Parietal lobe (tissue), 1 donor: ENCODE measurements around the gene MYMK. TPM values are rescaled to one million over a fixed set of nuclear protein-coding genes. Genes with fewer than 3 reads are reported as not detected.

ENCODE experiments used
- total RNA-seq: library from RNA; depleted of rRNA; stranded (reverse); fragments of >200 nt; gene quantifications from one replicate; pipeline ENCODE4 v1.2.3, GENCODE V29; 2014

MYMK gene
- total RNA-seq: not detected

GRCh38 chr9:133524679-133525228 lies at the start of gene MYMK:
TSS of gene MYMK (minus strand) at chr9:133524959. CDS start at chr9:133524844, 115 bp downstream.

GRCh38 chr9:133534346-133535291 lies 9.9 kb upstream of the MYMK start, which contains the start of gene ADAMTSL2:
TSS of gene ADAMTSL2 (plus strand) at chr9:133534704. CDS start at chr9:133536713, 2,009 bp downstream.

GRCh38 chr9:133478851-133479711 lies 45.7 kb downstream of the MYMK start, which contains the start of gene SLC2A6:
TSS of gene SLC2A6 (minus strand) at chr9:133479099. CDS start at chr9:133479059, 40 bp downstream.

Other genes starting within 250 kb of the MYMK start
- gene ABO, start 249.8 kb downstream of the MYMK start, total RNA-seq: not detected
- 17.5 TPM for gene SURF6, start 188.8 kb downstream of the MYMK start, total RNA-seq
- 34.4 TPM for gene MED22, start 176.8 kb downstream of the MYMK start, total RNA-seq
- gene RPL7A, start 176.7 kb downstream of the MYMK start, total RNA-seq: 912 TPM
- gene SURF1, start 168.5 kb downstream of the MYMK start, total RNA-seq: 10.6 TPM
- gene SURF2, start 168.4 kb downstream of the MYMK start, total RNA-seq: 14.1 TPM
- 66.4 TPM for gene SURF4, start 148.9 kb downstream of the MYMK start, total RNA-seq
- gene STKLD1, start 148.6 kb downstream of the MYMK start, total RNA-seq: 1.6 TPM
- gene REXO4, start 106.9 kb downstream of the MYMK start, total RNA-seq: 14.7 TPM
- gene ADAMTS13, start 102.6 kb downstream of the MYMK start, total RNA-seq: 2.5 TPM
- 27.2 TPM for gene CACFD1, start 65.0 kb downstream of the MYMK start, total RNA-seq
- gene SLC2A6, start 45.9 kb downstream of the MYMK start, total RNA-seq: 17.2 TPM
- 3.8 TPM for gene ADAMTSL2, start 9.7 kb upstream of the MYMK start, total RNA-seq
- gene FAM163B, start 84.4 kb upstream of the MYMK start, total RNA-seq: 17.2 TPM
- not detected for gene DBH, start 111.4 kb upstream of the MYMK start, total RNA-seq
- 4.7 TPM for gene SARDH, start 213.4 kb upstream of the MYMK start, total RNA-seq